ENCODE results near the gene UQCC2. TPM values are rescaled to one million over a fixed set of nuclear protein-coding genes. Genes with fewer than 3 reads are reported as not detected.

UQCC2 gene
- total RNA-seq, 3 donors from 2014 or later: 41.8 to 48.6 (median 45.7) TPM

DNA sequence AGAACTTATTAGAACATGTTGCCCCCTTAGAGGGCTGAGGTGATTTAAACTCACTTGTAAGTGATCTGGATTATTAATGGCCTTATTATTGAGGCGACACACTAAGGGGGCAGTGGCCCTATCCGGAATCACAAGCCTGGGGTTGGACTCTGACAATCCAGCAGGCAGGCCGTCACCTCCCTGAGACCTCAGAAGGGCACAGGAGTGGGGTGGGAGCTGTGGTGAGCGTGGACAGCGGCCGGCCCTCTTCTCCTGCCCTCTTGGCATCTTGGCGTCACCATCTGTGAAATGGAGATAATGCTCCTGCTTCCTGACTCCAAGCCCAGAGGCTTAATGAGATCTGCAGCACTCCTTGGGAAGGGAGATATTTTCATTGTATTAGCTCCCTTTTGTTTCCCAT lies 15.6 kb upstream of the UQCC2 start:
- Histone ChIP-seq H3K36me3 (ENCODE audit: low read depth) (no peaks in the 10 kb centered on the region), H3K9me3 (no peaks in the 10 kb centered on the region), H3K4me3 (no peak overlapping the region), H3K4me1 (ENCODE audit: low read depth) (no peaks in the 10 kb centered on the region)
- ATAC-seq: no peak
- intact Hi-C loops (cut with DNase I, micrococcal nuclease): no loop called here
- DNase-seq: no peak
- TF ChIP-seq, protein P1, sequence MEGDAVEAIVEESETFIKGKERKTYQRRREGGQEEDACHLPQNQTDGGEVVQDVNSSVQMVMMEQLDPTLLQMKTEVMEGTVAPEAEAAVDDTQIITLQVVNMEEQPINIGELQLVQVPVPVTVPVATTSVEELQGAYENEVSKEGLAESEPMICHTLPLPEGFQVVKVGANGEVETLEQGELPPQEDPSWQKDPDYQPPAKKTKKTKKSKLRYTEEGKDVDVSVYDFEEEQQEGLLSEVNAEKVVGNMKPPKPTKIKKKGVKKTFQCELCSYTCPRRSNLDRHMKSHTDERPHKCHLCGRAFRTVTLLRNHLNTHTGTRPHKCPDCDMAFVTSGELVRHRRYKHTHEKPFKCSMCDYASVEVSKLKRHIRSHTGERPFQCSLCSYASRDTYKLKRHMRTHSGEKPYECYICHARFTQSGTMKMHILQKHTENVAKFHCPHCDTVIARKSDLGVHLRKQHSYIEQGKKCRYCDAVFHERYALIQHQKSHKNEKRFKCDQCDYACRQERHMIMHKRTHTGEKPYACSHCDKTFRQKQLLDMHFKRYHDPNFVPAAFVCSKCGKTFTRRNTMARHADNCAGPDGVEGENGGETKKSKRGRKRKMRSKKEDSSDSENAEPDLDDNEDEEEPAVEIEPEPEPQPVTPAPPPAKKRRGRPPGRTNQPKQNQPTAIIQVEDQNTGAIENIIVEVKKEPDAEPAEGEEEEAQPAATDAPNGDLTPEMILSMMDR (IDR thresholded peaks at IDR 0.05): no peak

DNA sequence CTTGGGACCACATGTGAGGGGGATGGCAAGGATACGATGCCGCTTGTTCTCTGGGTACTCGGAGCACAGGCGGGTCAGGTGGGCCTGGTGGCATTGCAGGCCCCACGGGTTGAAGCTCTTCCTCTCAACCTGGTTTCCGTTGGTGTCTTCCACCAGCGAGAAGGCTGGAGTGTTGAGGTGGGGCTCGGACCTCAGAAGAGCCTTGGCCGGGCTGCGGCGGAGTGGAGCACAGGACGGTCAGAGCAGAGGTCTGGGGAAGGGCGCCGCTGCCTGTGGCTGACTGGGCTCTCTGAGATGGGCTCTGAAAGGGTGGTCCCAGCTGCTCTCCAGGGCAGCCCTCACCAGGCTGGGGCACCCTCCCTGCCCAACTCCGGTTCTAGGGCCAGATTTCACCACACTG lies 15.2 kb upstream of the UQCC2 start:
- ATAC-seq: no peak
- TF ChIP-seq, protein P1 (IDR thresholded peaks at IDR 0.05): no peak

DNA sequence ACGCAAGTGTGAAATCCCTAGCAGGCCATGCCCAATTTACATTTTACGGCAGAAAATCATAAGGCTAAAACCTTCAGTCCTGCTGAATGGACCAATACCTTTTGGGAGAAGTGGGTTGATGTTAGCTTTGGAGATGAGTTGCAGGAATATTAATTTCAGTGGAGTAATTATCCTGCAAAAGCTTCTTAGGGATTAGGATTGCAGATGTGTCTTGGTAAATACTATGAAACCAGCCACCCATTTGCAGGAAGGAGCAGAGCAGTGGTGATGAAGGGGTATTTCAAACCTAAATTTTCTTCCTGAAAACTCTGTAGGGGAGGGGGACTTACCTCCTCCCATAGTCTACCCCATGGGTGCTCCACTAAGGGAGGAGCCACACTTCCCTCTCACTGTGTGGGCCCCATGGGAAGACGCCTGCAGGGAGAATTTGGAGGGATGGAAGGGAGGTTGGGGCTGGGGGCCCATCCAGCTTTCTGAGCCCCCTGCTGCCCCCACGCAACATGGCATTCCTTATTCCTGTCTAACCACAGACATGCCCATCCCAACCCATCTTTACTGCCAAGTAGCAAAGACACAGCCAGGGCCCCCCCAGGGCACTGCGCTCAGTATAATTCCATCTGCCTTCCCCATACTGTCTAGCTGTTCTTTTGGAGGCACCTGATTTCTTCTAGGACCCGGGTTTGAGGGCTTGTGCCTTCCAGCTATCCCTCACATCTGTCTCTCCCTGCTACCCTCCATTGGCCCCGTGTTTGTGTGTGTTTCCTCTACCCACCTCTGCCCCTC lies 14.6 kb upstream of the UQCC2 start:
- no peak for ATAC-seq
- TF ChIP-seq, protein P1 (IDR thresholded peaks at IDR 0.05): no peak
- no peak for DNase-seq
- Histone ChIP-seq H3K36me3 (ENCODE audit: low read depth) (no peaks in the 10 kb centered on the region), H3K4me1 (ENCODE audit: low read depth) (no peaks in the 10 kb centered on the region), H3K4me3 (no peak overlapping the region), H3K9me3 (no peaks in the 10 kb centered on the region)
- intact Hi-C loops (cut with DNase I, micrococcal nuclease): no loop called here

More for the DNA sequence above, 15.2 kb upstream of the UQCC2 start:
- no peak overlapping the region for H3K4me3 ChIP-seq
- H3K36me3 ChIP-seq (ENCODE audit: low read depth): no peaks in the 10 kb centered on the region
- no peak for DNase-seq
- intact Hi-C loops (cut with DNase I, micrococcal nuclease): no loop called here
- H3K4me1 ChIP-seq (ENCODE audit: low read depth): no peaks in the 10 kb centered on the region
- no peaks in the 10 kb centered on the region for H3K9me3 ChIP-seq

DNA sequence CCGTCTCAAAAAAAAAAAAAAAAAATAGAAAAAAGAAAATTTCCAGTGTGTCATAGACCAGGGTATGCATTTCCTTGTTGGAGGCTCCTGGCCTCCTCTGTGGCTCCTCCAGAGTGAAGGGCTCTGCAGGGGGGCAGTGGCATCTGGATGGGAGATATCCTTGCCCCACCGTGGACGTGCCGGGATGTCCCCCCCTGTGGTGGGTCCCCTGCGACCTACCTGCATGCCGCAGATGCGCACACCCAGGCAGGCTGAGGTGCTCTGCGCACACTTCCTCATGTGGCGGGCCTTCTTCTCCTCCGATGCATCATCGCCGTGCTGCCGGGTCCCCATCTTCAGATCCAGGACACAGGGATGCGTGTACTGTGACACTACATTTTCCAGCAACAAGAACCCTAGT lies 13.7 kb upstream of the UQCC2 start:
- TF ChIP-seq, protein P1 (IDR thresholded peaks at IDR 0.05): no peak
- intact Hi-C loops (cut with DNase I, micrococcal nuclease): no loop called here
- Histone ChIP-seq H3K9me3 (no peaks in the 10 kb centered on the region), H3K36me3 (ENCODE audit: low read depth) (no peaks in the 10 kb centered on the region), H3K4me3 (no peak overlapping the region), H3K4me1 (ENCODE audit: low read depth) (no peaks in the 10 kb centered on the region)
- DNase-seq (no peak), ATAC-seq (no peak)

DNA sequence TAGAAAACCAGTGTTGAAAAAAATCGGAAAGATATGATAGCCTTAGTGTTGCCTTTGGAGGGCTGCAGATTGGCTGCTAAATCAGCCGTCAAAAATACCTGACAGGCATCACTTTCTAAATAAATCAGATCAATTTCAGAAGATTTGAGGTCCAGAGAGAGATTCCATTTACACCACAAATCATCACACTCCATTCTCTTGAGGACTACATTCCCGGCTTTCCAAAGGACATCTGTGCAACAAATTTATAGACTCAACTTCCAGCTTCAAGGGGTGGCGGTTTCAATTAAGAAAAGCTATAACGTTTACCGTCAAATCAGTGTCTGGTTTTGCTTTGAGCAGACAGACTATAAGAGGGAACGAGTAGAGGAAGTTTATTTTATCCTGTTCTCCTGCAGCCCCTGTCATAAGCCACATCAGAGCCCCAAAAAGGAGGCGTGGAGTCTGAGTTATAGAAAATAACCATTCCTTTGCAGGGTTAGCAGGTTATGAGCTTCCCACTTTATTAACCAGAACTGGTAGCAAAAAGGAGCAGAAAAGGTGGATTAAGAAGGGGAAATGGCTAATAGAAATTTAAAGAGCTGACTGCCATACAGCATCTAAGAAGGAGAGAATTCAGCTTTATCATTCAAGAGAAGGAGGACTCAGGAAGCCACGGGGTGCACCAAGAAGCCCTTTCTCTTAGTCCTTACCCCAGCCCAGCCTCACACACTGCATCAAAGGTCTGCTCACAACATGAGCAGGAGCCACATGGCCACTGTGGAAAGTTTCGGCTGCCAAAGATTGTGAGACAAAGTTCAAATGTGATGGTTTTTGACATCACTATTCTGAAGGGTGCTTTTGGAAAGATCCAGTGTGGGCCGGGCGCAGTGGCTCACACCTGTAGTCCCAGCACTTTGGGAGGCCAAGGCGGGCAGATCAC lies 12.9 kb upstream of the UQCC2 start:
- DNase-seq: no peak
- TF ChIP-seq, protein P1 (IDR thresholded peaks at IDR 0.05): no peak
- Histone ChIP-seq H3K9me3 (no peaks in the 10 kb centered on the region), H3K4me3 (no peak overlapping the region), H3K4me1 (ENCODE audit: low read depth) (no peaks in the 10 kb centered on the region), H3K36me3 (ENCODE audit: low read depth) (no peaks in the 10 kb centered on the region)
- intact Hi-C loops (cut with DNase I, micrococcal nuclease): no loop called here
- no peak for ATAC-seq
